KMS-11 (cell line): ENCODE results near the gene GAS6.

ENCODE experiments used
- H2AFZ ChIP-seq: fragments of 200-600 bp; sonication (generic); 2 replicates; pipeline ENCODE4 v1.6.1; 2016; ENCODE audit warnings: antibody characterized with exemption, mixed run types, low read depth
- H3K27ac ChIP-seq: fragments of 200-600 bp; sonication (generic); 2 replicates; pipeline ENCODE4 v1.6.1; 2016; ENCODE audit warnings: mild to moderate bottlenecking, mixed run types
- H3K27me3 ChIP-seq: fragments of 200-600 bp; sonication (generic); 2 replicates; pipeline ENCODE4 v1.6.1; 2017; ENCODE audit warnings: mild to moderate bottlenecking, low read depth, mixed run types, moderate library complexity; ENCODE audit not compliant: insufficient read depth
- H3K36me3 ChIP-seq: fragments of 200-600 bp; sonication (generic); 2 replicates; pipeline ENCODE4 v1.6.1; 2017; ENCODE audit warnings: mild to moderate bottlenecking, mixed run types; ENCODE audit not compliant: insufficient read depth
- H3K4me1 ChIP-seq: fragments of 200-600 bp; sonication (generic); 2 replicates; pipeline ENCODE4 v1.6.1; 2016; ENCODE audit warnings: mild to moderate bottlenecking, low read depth, mixed run types; ENCODE audit not compliant: poor library complexity, severe bottlenecking
- H3K4me2 ChIP-seq: fragments of 200-600 bp; sonication (generic); 2 replicates; pipeline ENCODE4 v1.7.0; 2016; ENCODE audit warnings: mild to moderate bottlenecking, mixed run types
- H3K4me3 ChIP-seq: fragments of 200-600 bp; sonication (generic); IDR thresholded peaks from 2 replicates; pipeline ENCODE4 v1.6.1; 2017; ENCODE audit warnings: low read depth, low read length, mixed read lengths; ENCODE audit not compliant: insufficient read depth
- H3K79me2 ChIP-seq: fragments of 200-600 bp; sonication (generic); 2 replicates; pipeline ENCODE4 v1.6.1; 2016; ENCODE audit warnings: low read depth, mixed run types; ENCODE audit not compliant: insufficient read depth
- H3K9ac ChIP-seq: fragments of 200-600 bp; sonication (generic); 2 replicates; pipeline ENCODE4 v1.6.1; 2016; ENCODE audit warnings: mild to moderate bottlenecking, mixed run types
- H4K20me1 ChIP-seq: fragments of 200-600 bp; sonication (generic); 2 replicates; pipeline ENCODE4 v1.6.1; 2016; ENCODE audit warnings: mild to moderate bottlenecking, mixed run types; ENCODE audit not compliant: insufficient read depth
- TF ChIP-seq, protein P1 (sequence below): fragments of 200-600 bp; sonication (generic); conservative IDR thresholded peaks from 2 replicates; pipeline ENCODE4 v1.6.1; 2017; ENCODE audit warnings: low read depth, mild to moderate bottlenecking, antibody characterized with exemption, low read length, moderate library complexity, mixed read lengths

GAS6 gene

DNA sequence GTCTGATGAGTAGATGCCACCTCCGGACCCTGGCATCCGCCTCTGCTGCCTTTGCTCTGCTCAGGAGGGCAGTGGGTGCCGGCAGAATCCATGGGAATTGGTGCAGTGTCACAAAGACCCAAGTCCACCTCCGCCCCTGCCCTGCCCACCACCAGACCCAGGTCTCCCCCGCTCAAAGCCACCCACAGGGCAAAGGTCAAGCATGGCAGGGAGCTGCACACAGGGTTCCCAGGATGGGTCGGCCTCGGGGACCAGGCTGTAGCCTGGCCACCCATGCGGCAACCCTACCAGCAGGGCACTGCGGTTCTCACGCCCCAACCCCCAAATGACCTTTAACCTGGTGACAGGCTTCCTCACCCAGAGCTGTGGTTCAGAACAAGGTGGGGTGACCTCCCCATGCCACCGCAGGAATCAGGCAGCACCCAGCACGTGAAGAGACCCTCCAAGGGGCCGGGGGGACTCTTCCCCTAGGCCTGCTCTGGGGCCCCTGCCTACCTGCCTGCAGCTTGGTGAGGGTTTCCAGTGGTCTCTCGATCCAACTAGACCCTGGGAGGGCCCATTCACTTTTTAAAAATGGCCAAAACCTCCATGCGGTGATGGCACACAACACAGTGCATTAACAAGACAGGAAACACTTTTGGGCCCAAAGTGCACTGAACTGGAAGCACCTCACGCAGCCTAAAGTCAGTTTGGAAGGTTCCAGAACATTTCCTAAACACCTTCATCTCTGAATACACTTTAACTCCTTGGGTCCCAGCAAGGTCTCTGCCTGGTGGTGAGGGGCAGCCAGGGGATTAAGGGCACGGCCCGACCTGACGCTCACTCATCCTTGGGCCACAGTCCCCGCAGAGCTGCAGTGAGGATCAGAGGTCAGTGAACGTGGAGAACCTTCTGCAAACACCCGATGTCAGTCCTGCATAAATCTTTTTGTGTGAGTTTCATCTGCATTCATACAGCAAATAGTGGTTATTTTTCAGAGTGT is 11.0 kb downstream of the GAS6 start:
- H3K36me3 ChIP-seq = no peaks in the 10 kb centered on the region
- no peaks in the 10 kb centered on the region for H3K27me3 ChIP-seq
- no peaks in the 10 kb centered on the region for H3K79me2 ChIP-seq
- no peak overlapping the region for H2AFZ ChIP-seq
- no peaks in the 10 kb centered on the region for H3K4me1 ChIP-seq
- H3K9ac ChIP-seq = no peak overlapping the region
- no peak overlapping the region for H3K4me2 ChIP-seq
- H3K4me3 ChIP-seq = no peak overlapping the region
- TF ChIP-seq, protein P1, sequence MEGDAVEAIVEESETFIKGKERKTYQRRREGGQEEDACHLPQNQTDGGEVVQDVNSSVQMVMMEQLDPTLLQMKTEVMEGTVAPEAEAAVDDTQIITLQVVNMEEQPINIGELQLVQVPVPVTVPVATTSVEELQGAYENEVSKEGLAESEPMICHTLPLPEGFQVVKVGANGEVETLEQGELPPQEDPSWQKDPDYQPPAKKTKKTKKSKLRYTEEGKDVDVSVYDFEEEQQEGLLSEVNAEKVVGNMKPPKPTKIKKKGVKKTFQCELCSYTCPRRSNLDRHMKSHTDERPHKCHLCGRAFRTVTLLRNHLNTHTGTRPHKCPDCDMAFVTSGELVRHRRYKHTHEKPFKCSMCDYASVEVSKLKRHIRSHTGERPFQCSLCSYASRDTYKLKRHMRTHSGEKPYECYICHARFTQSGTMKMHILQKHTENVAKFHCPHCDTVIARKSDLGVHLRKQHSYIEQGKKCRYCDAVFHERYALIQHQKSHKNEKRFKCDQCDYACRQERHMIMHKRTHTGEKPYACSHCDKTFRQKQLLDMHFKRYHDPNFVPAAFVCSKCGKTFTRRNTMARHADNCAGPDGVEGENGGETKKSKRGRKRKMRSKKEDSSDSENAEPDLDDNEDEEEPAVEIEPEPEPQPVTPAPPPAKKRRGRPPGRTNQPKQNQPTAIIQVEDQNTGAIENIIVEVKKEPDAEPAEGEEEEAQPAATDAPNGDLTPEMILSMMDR = no peak
- no peaks in the 10 kb centered on the region for H4K20me1 ChIP-seq
- H3K27ac ChIP-seq = no peak overlapping the region

DNA sequence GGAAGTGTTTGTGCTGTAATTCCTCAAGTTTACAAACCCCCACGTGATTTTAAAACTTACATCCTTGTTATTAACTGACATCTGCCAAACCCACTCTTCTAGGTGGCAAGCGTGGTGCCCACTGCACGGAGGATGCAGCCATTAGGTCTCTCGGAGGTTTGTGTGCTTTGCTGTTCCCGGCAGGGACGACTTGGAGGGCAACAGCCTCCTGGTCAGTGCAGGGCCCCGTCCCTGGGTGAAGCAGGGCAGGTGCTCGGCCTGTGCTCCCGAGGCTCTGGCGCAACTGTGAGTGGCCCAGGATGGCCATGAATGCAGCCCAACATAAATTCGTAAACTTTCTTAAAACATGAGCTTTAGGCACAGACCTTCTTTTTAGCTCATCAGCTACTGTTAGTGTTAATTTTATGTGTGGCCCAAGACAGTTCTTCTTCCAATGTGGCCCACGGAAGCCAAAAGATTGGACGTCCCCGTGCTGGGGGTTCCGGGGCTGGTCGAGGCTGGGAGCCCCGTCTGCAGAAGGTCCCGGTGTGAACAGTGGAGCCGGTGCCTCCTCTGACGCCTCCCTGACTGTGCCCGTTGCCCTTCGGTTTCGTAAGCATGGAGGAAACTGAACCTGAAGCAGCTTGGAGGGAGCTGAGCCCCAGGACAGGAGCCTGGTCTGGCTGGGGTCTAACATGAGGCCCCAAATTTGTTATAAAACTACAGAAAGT is 11.9 kb downstream of the GAS6 start:
- TF ChIP-seq, protein P1 = no peak
- no peak overlapping the region for H2AFZ ChIP-seq
- H3K36me3 ChIP-seq = no peaks in the 10 kb centered on the region
- no peak overlapping the region for H3K4me2 ChIP-seq
- no peak overlapping the region for H3K4me3 ChIP-seq
- H4K20me1 ChIP-seq = no peaks in the 10 kb centered on the region
- no peak overlapping the region for H3K27ac ChIP-seq
- H3K9ac ChIP-seq = no peak overlapping the region
- H3K4me1 ChIP-seq = no peaks in the 10 kb centered on the region
- no peaks in the 10 kb centered on the region for H3K79me2 ChIP-seq
- no peaks in the 10 kb centered on the region for H3K27me3 ChIP-seq

DNA sequence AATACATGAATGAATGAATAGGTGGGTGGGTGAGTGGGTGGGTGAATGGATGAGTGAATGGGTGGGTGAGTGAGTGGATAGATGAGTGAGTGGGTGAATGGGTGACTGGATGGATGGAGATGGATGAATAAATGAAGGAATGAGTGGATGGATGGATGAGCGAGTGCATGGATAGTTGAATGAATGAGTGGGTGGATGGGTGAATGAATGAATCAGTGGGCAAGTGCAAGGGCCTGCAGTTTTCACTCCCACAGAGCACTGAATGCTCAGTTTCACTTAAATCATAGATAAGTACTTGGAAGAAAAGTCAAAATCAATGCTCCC is 12.4 kb downstream of the GAS6 start:
- H3K27me3 ChIP-seq = no peaks in the 10 kb centered on the region
- no peak overlapping the region for H2AFZ ChIP-seq
- H4K20me1 ChIP-seq = no peaks in the 10 kb centered on the region
- H3K4me1 ChIP-seq = no peaks in the 10 kb centered on the region
- H3K9ac ChIP-seq = no peak overlapping the region
- H3K27ac ChIP-seq = no peak overlapping the region
- no peak overlapping the region for H3K4me2 ChIP-seq
- TF ChIP-seq, protein P1 = no peak
- H3K4me3 ChIP-seq = no peak overlapping the region
- no peaks in the 10 kb centered on the region for H3K79me2 ChIP-seq
- H3K36me3 ChIP-seq = no peaks in the 10 kb centered on the region

DNA sequence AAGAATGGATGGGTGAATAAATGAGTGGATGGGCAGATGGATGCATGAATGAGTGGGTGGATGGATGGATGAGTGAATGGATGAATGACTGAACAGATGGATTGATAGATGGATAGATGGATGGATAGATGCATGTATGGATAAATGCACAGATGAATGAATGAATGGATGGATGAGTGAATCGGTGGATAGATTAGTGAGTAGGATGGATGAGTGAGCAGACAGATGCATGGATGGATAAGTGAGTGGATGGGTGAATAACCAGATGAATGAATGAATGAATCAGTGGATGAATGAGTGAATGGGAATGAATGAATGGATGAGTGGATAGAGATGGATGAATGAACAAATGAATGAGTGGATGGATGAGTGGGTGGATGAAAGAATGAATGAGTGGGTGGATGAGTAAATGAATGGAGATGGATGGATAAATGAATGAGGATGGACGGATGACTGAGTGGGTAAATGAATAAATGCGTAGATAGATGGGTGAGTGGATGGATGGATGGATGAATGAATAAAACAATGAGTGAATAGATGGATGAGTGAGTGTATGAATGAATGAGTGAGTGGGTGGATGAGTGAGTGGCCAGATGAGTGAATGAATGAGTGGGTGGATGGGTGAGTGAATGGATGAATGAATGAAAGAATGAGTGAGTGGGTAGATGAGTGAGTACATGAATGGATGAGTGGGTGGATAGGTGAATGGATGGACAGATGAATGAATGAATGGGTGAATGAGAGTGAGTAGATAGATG is 13.0 kb downstream of the GAS6 start:
- no peak overlapping the region for H3K4me2 ChIP-seq
- no peak overlapping the region for H3K27ac ChIP-seq
- TF ChIP-seq, protein P1 = no peak
- no peaks in the 10 kb centered on the region for H3K79me2 ChIP-seq
- H2AFZ ChIP-seq = no peak overlapping the region
- H3K36me3 ChIP-seq = no peaks in the 10 kb centered on the region
- H3K27me3 ChIP-seq = no peaks in the 10 kb centered on the region
- H4K20me1 ChIP-seq = no peaks in the 10 kb centered on the region
- no peak overlapping the region for H3K4me3 ChIP-seq
- no peak overlapping the region for H3K9ac ChIP-seq
- H3K4me1 ChIP-seq = no peaks in the 10 kb centered on the region
